Activated naive CD4-positive, alpha-beta T cell treated with anti-CD3 and anti-CD28 coated beads for 36 hours (primary cell): Measurements from ENCODE around the gene SLC44A1. TPM values are rescaled to one million over a fixed set of nuclear protein-coding genes. Genes with fewer than 3 reads are reported as not detected.

ENCODE experiments used
- CTCF ChIA-PET: fragments of 350-600 bp; sonication (Branson Sonifier 250); formaldehyde crosslinking; loops from one replicate; lab custom pipeline; 2021; ENCODE audit warnings: antibody characterized with exemption; lab: Charles Lee
- DNase-seq: peaks from one replicate; pipeline ENCODE4 v3.0.0-alpha.2; 2020
- H3K27ac Mint-ChIP-seq: one replicate; pipeline ENCODE4 v1.8.0; 2021; ENCODE audit warnings: mild to moderate bottlenecking, mixed read lengths
- H3K27me3 Mint-ChIP-seq: one replicate; pipeline ENCODE4 v1.8.0; 2021; ENCODE audit warnings: low read depth, mixed read lengths
- H3K36me3 Mint-ChIP-seq: one replicate; pipeline ENCODE4 v1.8.0; 2021; ENCODE audit warnings: low read depth, mixed read lengths
- H3K4me1 Mint-ChIP-seq: one replicate; pipeline ENCODE4 v1.8.0; 2021; ENCODE audit warnings: low read depth, mixed read lengths
- H3K4me3 Mint-ChIP-seq: one replicate; pipeline ENCODE4 v1.8.0; 2021; ENCODE audit warnings: mild to moderate bottlenecking, moderate library complexity, mixed read lengths
- H3K9me3 Mint-ChIP-seq: one replicate; pipeline ENCODE4 v1.8.0; 2021; ENCODE audit warnings: mixed read lengths
- intact Hi-C: fragments of 100-400 bp; cut with micrococcal nuclease; formaldehyde crosslinking; loops from one replicate; pipeline ENCODE4 v1.15.1; 2023
- total RNA-seq, 2 experiments: library from RNA; stranded (reverse); gene quantifications; one replicate each; pipeline ENCODE4 v1.2.3, GENCODE V29; 2021

SLC44A1 gene
- 10 to 100 TPM; 17.6 to 18.6 TPM for total RNA-seq

GRCh38 chr9:105244003-105244733 is at the start of gene SLC44A1:
SLC44A1 (plus strand) TSS chr9:105244651; CDS start chr9:105244869, 218 bp downstream.
- H3K36me3 Mint-ChIP-seq = no peaks in the 10 kb centered on the region
- peaks cover 14% of the 10 kb centered on the region for H3K27me3 Mint-ChIP-seq
- peak; percentile 95 for DNase-seq
- peak within 1 kb of the TSS; percentile 76 for H3K27ac Mint-ChIP-seq
- H3K9me3 Mint-ChIP-seq = no peaks in the 10 kb centered on the region
- peaks cover 15% of the 10 kb centered on the region for H3K4me1 Mint-ChIP-seq
- CTCF ChIA-PET = interaction anchor here (0.7 to 1.5 kb wide), 7 partner anchors 10 to 317 kb away, joined by 3 to 7 read pairs (median 3); no protein-coding TSS in a partner anchor
- peak within 1 kb of the TSS; percentile 83 for H3K4me3 Mint-ChIP-seq
- intact Hi-C loops = loop anchor here (1.0 to 5.0 kb wide), 16 partner anchors 21 to 1150 kb away; partner anchors contain the start of genes FSD1L, NIPSNAP3A, NIPSNAP3B and SMC2

GRCh38 chr9:105195259-105195658 is 49.2 kb upstream of the SLC44A1 start:
- H3K4me1 Mint-ChIP-seq = no peaks in the 10 kb centered on the region
- CTCF ChIA-PET = no interaction called here
- no peak for DNase-seq
- no peak overlapping the region for H3K27ac Mint-ChIP-seq
- no peaks in the 10 kb centered on the region for H3K36me3 Mint-ChIP-seq
- intact Hi-C loops = no loop called here
- H3K4me3 Mint-ChIP-seq = no peak overlapping the region
- H3K9me3 Mint-ChIP-seq = no peaks in the 10 kb centered on the region
- H3K27me3 Mint-ChIP-seq = no peaks in the 10 kb centered on the region

- H3K4me1 Mint-ChIP-seq = no peaks in the 10 kb centered on the region
- no peak overlapping the region for H3K4me3 Mint-ChIP-seq
- no peaks in the 10 kb centered on the region for H3K27me3 Mint-ChIP-seq
- intact Hi-C loops = no loop called here
- no peak for DNase-seq
- H3K27ac Mint-ChIP-seq = no peak overlapping the region
- no peaks in the 10 kb centered on the region for H3K36me3 Mint-ChIP-seq
- no peaks in the 10 kb centered on the region for H3K9me3 Mint-ChIP-seq
- CTCF ChIA-PET = no interaction called here
Observed at GRCh38 chr9:105198023-105198422, 46.4 kb upstream of the SLC44A1 start.

GRCh38 chr9:105198865-105199264 is 45.6 kb upstream of the SLC44A1 start:
- no peak overlapping the region for H3K4me3 Mint-ChIP-seq
- CTCF ChIA-PET = no interaction called here
- H3K9me3 Mint-ChIP-seq = no peaks in the 10 kb centered on the region
- no peak overlapping the region for H3K27ac Mint-ChIP-seq
- no peaks in the 10 kb centered on the region for H3K4me1 Mint-ChIP-seq
- intact Hi-C loops = no loop called here
- H3K27me3 Mint-ChIP-seq = no peaks in the 10 kb centered on the region
- H3K36me3 Mint-ChIP-seq = no peaks in the 10 kb centered on the region
- DNase-seq = no peak

GRCh38 chr9:105204416-105204815 is 40.0 kb upstream of the SLC44A1 start:
- H3K27ac Mint-ChIP-seq = no peak overlapping the region
- H3K27me3 Mint-ChIP-seq = no peaks in the 10 kb centered on the region
- H3K9me3 Mint-ChIP-seq = no peaks in the 10 kb centered on the region
- intact Hi-C loops = no loop called here
- H3K4me3 Mint-ChIP-seq = no peak overlapping the region
- CTCF ChIA-PET = no interaction called here
- H3K36me3 Mint-ChIP-seq = no peaks in the 10 kb centered on the region
- DNase-seq = no peak
- no peaks in the 10 kb centered on the region for H3K4me1 Mint-ChIP-seq

- Mint-ChIP-seq H3K27ac (no peak overlapping the region), H3K9me3 (no peaks in the 10 kb centered on the region), H3K27me3 (no peaks in the 10 kb centered on the region), H3K4me3 (no peak overlapping the region), H3K4me1 (no peaks in the 10 kb centered on the region), H3K36me3 (no peaks in the 10 kb centered on the region)
- CTCF ChIA-PET = no interaction called here
- no peak for DNase-seq
- intact Hi-C loops = no loop called here
Observed at GRCh38 chr9:105205787-105206495, 38.5 kb upstream of the SLC44A1 start.

GRCh38 chr9:105206496-105206820 is 38.0 kb upstream of the SLC44A1 start:
- no peak overlapping the region for H3K4me3 Mint-ChIP-seq
- CTCF ChIA-PET = no interaction called here
- H3K4me1 Mint-ChIP-seq = no peaks in the 10 kb centered on the region
- no peaks in the 10 kb centered on the region for H3K27me3 Mint-ChIP-seq
- no peaks in the 10 kb centered on the region for H3K9me3 Mint-ChIP-seq
- intact Hi-C loops = no loop called here
- no peak for DNase-seq
- H3K36me3 Mint-ChIP-seq = no peaks in the 10 kb centered on the region
- no peak overlapping the region for H3K27ac Mint-ChIP-seq

GRCh38 chr9:105206821-105207699 is 37.4 kb upstream of the SLC44A1 start:
- no peaks in the 10 kb centered on the region for H3K27me3 Mint-ChIP-seq
- no peak overlapping the region for H3K27ac Mint-ChIP-seq
- no peaks in the 10 kb centered on the region for H3K9me3 Mint-ChIP-seq
- CTCF ChIA-PET = no interaction called here
- no peaks in the 10 kb centered on the region for H3K4me1 Mint-ChIP-seq
- intact Hi-C loops = no loop called here
- H3K4me3 Mint-ChIP-seq = no peak overlapping the region
- H3K36me3 Mint-ChIP-seq = no peaks in the 10 kb centered on the region
- no peak for DNase-seq

- no peaks in the 10 kb centered on the region for H3K4me1 Mint-ChIP-seq
- CTCF ChIA-PET = no interaction called here
- no peaks in the 10 kb centered on the region for H3K9me3 Mint-ChIP-seq
- no peaks in the 10 kb centered on the region for H3K36me3 Mint-ChIP-seq
- DNase-seq = no peak
- intact Hi-C loops = no loop called here
- H3K27me3 Mint-ChIP-seq = no peaks in the 10 kb centered on the region
- H3K4me3 Mint-ChIP-seq = no peak overlapping the region
- no peak overlapping the region for H3K27ac Mint-ChIP-seq
Observed at GRCh38 chr9:105216440-105217178, 27.8 kb upstream of the SLC44A1 start.

- Mint-ChIP-seq H3K4me3 (no peak overlapping the region), H3K9me3 (peaks cover 8% of the 10 kb centered on the region), H3K27me3 (no peaks in the 10 kb centered on the region), H3K4me1 (no peaks in the 10 kb centered on the region), H3K27ac (no peak overlapping the region), H3K36me3 (no peaks in the 10 kb centered on the region)
- no peak for DNase-seq
- intact Hi-C loops = no loop called here
- CTCF ChIA-PET = no interaction called here
Observed at GRCh38 chr9:105218673-105219072, 25.8 kb upstream of the SLC44A1 start.

GRCh38 chr9:105219291-105219805 is 25.1 kb upstream of the SLC44A1 start:
- Mint-ChIP-seq H3K9me3 (peaks cover 14% of the 10 kb centered on the region), H3K4me1 (no peaks in the 10 kb centered on the region), H3K27me3 (no peaks in the 10 kb centered on the region), H3K4me3 (no peak overlapping the region), H3K27ac (no peak overlapping the region), H3K36me3 (no peaks in the 10 kb centered on the region)
- DNase-seq = no peak
- CTCF ChIA-PET = interaction anchor here (1.1 kb wide), 1 partner anchor 79 kb away, joined by 3 read pairs; no protein-coding TSS in a partner anchor
- intact Hi-C loops = no loop called here
